Psoas muscle (tissue), 8 donors: ENCODE measurements around the gene RHAG. TPM values are rescaled to one million over a fixed set of nuclear protein-coding genes. Genes with fewer than 3 reads are reported as not detected.

Source experiments
- ATAC-seq, 4 donors: fragments of 200-7000 bp; cut with Tn5 transposase; one replicate each; pipeline ENCODE4 v1.9.1; 2020; ENCODE audit warnings: moderate library complexity in 3 of 4, mild to moderate bottlenecking in 2 of 4
- DNase-seq, 2 donors: peaks; one replicate each; pipeline ENCODE4 v3.0.0-alpha.2; 2020
- H3K27ac ChIP-seq: fragments of 200-600 bp; one replicate; pipeline ENCODE4 v1.8.0; 2022
- H3K27me3 ChIP-seq, 3 donors: fragments of 200-600 bp in 1 of 3; one replicate each; pipeline versions ENCODE4 v1.6.1 to v1.8.0; 2013 to 2022; ENCODE audit warnings: low read length in 2 of 3, mild to moderate bottlenecking in 2 of 3, moderate library complexity in 1 of 3; ENCODE audit not compliant: insufficient read depth in 3 of 3
- H3K36me3 ChIP-seq, 2 donors: fragments of 200-600 bp in 1 of 2; one replicate each; pipeline versions ENCODE4 v1.6.1 to v1.8.0; 2013 to 2022; ENCODE audit warnings: low read depth in 1 of 2, mild to moderate bottlenecking in 1 of 2, moderate library complexity in 1 of 2; ENCODE audit not compliant: insufficient read depth in 1 of 2
- H3K4me1 ChIP-seq: fragments of 200-600 bp; one replicate; pipeline ENCODE4 v1.8.0; 2022
- H3K4me3 ChIP-seq: fragments of 200-600 bp; one replicate; pipeline ENCODE4 v1.8.0; 2022; ENCODE audit warnings: mild to moderate bottlenecking
- H3K9me3 ChIP-seq: fragments of 200-600 bp; one replicate; pipeline ENCODE4 v1.8.0; 2022
- WGBS, 3 donors: extraction: QIAGEN DNeasy Blood & Tissue Kit; methylation state at CpG; one replicate each; pipeline versions ENCODE4 v1.1.6 to v1.1.7; 2013; 5-methylcytosine and 5-hydroxymethylcytosine counted together
- intact Hi-C, 2 donors: fragments of 100-400 bp; cut with DNase I; formaldehyde crosslinking; loops; one replicate each; pipeline versions ENCODE4 v1.11.0 to v1.14.2; 2022
- polyA plus RNA-seq, 3 donors: library from polyadenylated mRNA; stranded (reverse); fragments of 200-250 nt; gene quantifications; one replicate each; pipeline ENCODE4 v1.2.3, GENCODE V29; 2013
- total RNA-seq, 4 donors: library from RNA; stranded (reverse); fragmentation: NEBNext Ultra II Directional in 2 of 4; extraction: Animal tissue kit (Norgen Biotek cat#: 25700) in 2 of 4; gene quantifications; one replicate each; pipeline versions ENCODE4 v1.2.1 to v1.2.4, GENCODE V29; 2021 to 2023
- TF ChIP-seq, protein P1 (sequence below): fragments of 200-600 bp; IDR thresholded peaks from one replicate; pipeline ENCODE4 v1.8.0; 2022; ENCODE audit warnings: antibody characterized with exemption
- donor health status: healthy with polysubstance abuse.
- donor health status: DM: no; HTN: no; CAD: no; lungs with moderate emphysema.
- donor health status: Bipolar disorder and iron deficiency.
- donor health status: healthy.
- donor health status: DM: yes; HTN: yes; CAD: no.
- donor health status: DM: no; HTN: no; CAD: no.
- donor health status: DM: no; HTN: no; CAD: no.
- donor health status: DM: yes; HTN: yes; CAD: no.

Gene RHAG
- total and polyA plus RNA-seq, 7 donors = 0.04 TPM; not detected in 6

DNA sequence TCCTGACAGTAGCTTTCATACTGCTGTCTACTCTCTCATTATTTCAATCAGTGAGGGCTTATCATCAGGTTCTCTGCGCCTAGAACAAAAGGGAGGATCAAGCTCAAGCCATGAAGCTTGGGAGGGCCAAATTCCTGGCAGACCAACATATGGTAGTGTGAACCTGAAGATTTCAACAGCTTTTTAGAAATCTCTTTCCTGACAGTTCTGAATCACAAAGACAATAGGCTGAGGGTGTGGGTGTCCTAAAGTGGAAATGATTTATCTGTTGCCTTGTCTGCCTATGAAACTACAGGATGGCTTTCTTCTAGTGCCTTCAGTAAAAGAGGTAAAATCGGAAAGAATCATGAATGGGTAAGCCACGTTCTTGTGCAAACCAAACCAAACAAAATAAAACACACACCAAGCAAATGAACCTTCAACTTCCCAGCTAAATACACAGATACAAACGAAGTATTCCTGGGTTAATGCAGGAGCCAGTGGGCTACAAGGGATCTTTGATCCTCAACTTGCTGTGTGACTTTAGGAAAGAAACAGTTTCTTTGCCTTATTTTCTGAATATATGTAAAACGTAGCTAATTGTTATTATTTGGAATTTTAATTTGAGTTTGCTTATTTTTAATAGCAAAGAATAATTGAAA lies 2.7 kb upstream of the RHAG start:
- intact Hi-C loops = no loop called here
- Histone ChIP-seq H3K4me3 (no peak overlapping the region), H3K27me3 (no peaks in the 10 kb centered on the region), H3K9me3 (no peaks in the 10 kb centered on the region), H3K4me1 (no peaks in the 10 kb centered on the region), H3K36me3 (no peaks in the 10 kb centered on the region), H3K27ac (no peak overlapping the region)
- ATAC-seq (no peak), DNase-seq (no peak)
- WGBS, 3 donors = 68 to 71% (median 68%) methylated on average over 5 of the region's 5 CpGs
- TF ChIP-seq, protein P1, sequence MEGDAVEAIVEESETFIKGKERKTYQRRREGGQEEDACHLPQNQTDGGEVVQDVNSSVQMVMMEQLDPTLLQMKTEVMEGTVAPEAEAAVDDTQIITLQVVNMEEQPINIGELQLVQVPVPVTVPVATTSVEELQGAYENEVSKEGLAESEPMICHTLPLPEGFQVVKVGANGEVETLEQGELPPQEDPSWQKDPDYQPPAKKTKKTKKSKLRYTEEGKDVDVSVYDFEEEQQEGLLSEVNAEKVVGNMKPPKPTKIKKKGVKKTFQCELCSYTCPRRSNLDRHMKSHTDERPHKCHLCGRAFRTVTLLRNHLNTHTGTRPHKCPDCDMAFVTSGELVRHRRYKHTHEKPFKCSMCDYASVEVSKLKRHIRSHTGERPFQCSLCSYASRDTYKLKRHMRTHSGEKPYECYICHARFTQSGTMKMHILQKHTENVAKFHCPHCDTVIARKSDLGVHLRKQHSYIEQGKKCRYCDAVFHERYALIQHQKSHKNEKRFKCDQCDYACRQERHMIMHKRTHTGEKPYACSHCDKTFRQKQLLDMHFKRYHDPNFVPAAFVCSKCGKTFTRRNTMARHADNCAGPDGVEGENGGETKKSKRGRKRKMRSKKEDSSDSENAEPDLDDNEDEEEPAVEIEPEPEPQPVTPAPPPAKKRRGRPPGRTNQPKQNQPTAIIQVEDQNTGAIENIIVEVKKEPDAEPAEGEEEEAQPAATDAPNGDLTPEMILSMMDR = no peak

DNA sequence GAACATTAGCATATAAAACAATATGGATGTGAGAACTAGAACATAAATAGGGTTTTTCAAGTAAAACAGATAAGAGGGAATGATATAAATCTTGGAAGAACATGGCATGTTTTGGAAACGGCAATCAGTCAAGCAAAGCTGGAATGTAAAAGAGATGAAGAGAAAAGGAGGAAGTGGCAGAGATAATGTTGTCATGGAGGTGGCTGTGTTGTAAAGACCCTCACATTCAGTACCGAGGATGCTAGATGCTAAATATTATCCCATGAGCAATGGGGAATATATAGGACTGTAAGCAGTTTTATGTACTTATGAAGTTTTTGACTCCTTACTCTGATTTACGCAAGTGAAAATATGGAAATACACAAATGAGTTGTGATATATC lies 702 bp upstream of the RHAG start:
- DNase-seq (no peak), ATAC-seq (no peak)
- intact Hi-C loops = no loop called here

DNA sequence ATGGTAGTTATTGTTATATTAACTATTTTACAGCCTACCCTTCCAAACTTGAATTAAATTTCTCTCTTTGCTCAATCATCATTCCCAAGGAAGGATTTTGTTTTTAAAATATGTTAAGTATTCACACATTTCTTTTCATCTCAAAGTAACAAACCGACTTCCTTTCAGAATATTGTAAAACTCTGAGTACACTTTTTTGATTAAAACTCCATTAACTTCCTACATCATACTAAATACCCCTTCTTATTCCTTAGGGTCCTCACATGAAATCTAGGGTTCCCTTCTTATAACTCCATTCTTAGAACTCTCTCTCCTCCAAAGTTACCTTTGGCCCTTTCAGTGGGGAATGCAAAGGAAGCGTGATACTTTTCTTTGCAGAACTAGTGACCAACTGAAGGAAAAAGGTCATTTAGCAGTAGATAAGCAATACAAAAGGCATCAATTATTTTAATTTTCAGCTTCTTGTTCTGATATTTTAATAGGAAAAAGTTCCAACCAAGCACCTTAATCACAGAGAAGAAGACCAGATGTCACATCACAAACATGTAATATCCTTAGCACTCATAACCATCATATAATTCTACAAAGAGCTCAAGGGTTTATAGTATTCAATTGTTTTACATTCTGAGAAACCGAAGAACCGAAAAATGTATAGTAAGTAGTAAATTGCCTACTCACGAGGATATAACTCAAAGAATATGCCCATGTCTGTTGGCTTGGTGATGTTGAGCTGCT lies 494 bp downstream of the RHAG start:
- DNase-seq (no peak), ATAC-seq (no peak)
- Histone ChIP-seq H3K27me3 (no peaks in the 10 kb centered on the region), H3K27ac (no peak overlapping the region), H3K4me1 (no peaks in the 10 kb centered on the region), H3K4me3 (no peak overlapping the region), H3K36me3 (no peaks in the 10 kb centered on the region), H3K9me3 (no peaks in the 10 kb centered on the region)
- TF ChIP-seq, protein P1 = no peak
- intact Hi-C loops = no loop called here
- WGBS, 3 donors = 89 to 91% (median 91%) methylated on average over 5 of the region's 5 CpGs

More for the DNA sequence above, 702 bp upstream of the RHAG start:
- Histone ChIP-seq H3K9me3 (no peaks in the 10 kb centered on the region), H3K36me3 (no peaks in the 10 kb centered on the region), H3K4me1 (no peaks in the 10 kb centered on the region), H3K27ac (no peak overlapping the region), H3K4me3 (no peak overlapping the region), H3K27me3 (no peaks in the 10 kb centered on the region)
- WGBS, 3 donors = 75 to 86% (median 82%) methylated on average over 3 of the region's 3 CpGs
- TF ChIP-seq, protein P1 = no peak

GRCh38 chr6:49635480-49635879 lies 1.2 kb downstream of the RHAG start:
- H3K4me1 ChIP-seq = no peaks in the 10 kb centered on the region
- H3K9me3 ChIP-seq = no peaks in the 10 kb centered on the region
- DNase-seq = no peak
- TF ChIP-seq, protein P1 = no peak
- no peak overlapping the region for H3K4me3 ChIP-seq
- no peak overlapping the region for H3K27ac ChIP-seq
- no peak for ATAC-seq
- no peaks in the 10 kb centered on the region for H3K36me3 ChIP-seq
- intact Hi-C loops = no loop called here
- no peaks in the 10 kb centered on the region for H3K27me3 ChIP-seq
